HG02973 (cell line): ENCODE data around the gene DDX10.
"Not testable (repeated sequence)": the region's sequence is repeated elsewhere in the genome, so short reads cannot be mapped to it uniquely, and the experiment has no call there.

ENCODE experiments used
- ATAC-seq: cut with Tn5 transposase; IDR thresholded peaks from one replicate; pipeline ENCODE4 v1.9.1; 2021; ENCODE audit warnings: moderate library complexity; ENCODE audit not compliant: unreplicated experiment

The DDX10 gene

DNA sequence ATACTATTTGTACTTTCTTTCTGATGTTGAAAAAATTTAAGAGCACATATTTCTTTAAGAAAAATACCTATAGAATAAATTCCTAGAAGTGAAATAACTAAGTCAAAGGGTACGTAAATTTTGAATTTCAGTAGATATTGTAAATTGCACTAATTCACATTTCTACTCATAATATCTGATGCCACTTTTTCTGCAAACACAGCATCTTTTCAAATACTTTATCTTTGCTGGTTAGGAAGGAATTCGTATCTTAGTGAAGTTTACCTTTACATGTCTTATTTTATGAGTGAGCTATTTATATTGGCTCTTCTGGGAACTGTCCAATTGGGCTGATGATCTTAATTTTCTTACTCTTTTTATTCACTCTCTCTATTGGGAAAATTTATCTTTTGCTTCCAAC lies 148.2 kb downstream of the DDX10 start:
- ATAC-seq: no peak

DNA sequence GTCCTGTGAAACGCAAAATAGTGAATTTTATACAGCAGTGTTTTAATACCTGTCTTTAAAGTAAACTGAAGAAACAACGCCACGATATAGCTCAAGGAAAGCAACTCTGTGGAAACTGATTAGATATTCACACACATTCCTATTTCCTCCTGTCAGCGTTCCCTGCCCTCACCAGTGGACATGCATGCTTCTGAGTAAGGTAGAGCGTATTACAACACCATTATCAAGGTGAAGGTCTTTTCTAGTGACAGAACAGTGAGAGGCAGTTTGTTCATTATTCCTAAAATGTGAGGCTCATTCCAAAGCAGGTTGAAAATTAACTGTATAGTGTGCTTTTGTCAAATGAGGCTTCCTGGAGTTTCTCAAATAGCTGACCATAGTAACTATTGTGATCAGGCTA lies 153.1 kb downstream of the DDX10 start:
- ATAC-seq: no peak

DNA sequence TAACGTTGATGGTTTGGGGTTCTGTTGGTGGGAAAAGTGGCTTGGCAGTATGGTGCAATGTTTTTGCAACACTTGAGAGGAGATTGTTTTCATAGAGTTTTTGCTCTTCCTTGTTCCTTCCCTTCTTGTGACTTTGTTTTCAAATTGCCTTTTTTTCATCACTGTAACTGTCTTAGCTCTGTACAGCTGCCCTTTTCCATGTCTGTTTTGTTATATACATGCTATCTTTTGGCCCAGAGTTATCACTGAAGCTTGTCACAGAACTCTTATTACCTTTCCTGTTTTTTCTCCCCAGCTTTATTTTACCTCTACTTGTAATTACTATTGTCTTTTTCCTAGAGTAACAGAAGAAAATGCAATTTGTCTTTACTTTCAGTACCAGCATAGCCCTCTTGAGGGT lies 154.1 kb downstream of the DDX10 start:
- no peak for ATAC-seq

DNA sequence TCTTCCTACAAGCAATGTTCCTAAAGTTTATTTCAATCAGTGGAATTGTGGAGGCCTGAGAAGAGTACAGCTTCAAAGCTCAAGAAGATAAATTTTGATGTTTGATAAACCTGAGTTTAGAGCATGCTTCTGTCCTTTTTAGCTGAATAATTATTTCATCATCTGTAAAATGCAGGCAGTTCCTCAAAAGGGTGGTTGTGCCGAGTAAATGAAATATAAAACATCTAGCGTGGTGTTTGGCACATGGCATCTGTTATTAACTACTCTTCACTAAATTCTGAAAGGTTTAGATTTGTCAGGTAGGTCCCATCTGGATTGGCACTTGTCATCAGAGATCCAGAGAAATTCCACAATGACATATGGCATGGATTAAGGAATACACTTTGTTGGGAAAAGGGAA lies 155.1 kb downstream of the DDX10 start:
- no peak for ATAC-seq

DNA sequence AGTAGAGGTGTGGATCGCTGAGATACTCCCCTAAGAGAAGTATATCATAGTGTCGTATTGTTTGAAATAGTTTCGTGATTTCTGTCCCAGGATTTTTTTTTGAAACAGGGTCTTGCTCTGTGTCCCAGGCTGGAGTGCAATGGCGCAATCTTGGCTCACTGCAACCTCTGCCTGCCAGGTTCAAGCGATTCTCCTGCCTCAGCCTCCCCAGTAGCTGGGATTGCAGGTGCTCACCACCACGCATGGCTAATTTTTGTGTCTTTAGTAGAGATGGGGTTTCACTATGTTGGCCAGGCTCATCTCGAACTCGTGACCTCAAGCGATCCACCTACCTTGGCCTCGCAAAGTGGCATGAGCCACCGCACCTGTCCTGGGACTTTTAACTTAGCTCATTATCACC lies 159.1 kb downstream of the DDX10 start:
- not testable (repeated sequence) for ATAC-seq

DNA sequence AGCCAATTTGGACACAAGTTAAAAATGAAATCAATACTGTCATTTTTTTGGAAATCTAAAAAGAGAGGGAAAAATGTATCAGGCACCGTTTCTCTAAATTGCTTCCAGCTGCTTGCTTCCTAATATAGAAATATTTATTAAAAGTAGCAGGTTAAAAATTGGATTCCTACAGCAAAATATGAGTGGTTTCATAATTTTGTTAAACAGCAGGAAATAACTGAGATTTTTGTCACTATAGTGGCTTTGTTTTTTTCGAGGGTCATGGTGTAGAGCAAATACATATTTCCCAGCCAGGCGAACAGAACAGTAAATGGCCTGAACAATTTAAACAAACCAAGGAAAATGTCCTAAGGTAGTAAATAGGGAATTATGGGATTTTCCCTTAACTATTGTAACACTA lies 159.7 kb downstream of the DDX10 start:
- ATAC-seq: no peak

DNA sequence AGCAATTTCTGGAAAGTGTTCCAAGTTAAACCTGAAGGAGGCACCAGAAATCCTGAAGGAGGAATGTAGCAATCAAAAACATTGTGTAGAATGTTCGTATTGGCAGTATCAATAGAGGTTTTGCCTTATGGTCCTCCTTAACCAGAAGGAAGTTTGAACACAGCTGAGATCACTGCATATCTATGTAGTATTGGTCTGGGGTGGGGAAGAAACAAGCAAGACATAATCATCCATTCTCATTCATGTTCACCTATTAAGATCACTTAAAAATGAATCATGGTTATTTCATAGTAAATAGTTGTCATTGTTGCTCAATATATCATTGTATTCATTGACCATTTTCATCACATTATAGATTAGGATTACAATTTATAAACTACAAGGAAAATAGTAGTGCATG lies 160.5 kb downstream of the DDX10 start:
- ATAC-seq: no peak

DNA sequence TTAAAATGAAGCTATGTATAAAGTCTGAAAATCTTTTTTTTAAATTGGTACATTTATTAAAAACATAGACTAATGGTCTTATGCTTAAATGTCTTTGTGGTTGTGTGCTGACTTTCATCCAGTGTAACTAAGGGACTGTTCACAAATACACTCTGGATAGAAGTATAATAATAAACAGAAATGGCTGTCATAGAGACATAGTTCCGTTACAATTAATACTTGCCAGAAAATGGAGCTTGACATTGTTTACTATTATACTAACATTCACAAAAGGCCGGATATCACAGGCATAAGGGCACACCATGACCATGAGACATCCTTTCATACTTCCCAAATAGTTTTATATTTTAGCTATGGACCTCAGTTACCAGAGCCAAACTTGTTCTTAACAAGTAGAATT lies 161.3 kb downstream of the DDX10 start:
- ATAC-seq: no peak

DNA sequence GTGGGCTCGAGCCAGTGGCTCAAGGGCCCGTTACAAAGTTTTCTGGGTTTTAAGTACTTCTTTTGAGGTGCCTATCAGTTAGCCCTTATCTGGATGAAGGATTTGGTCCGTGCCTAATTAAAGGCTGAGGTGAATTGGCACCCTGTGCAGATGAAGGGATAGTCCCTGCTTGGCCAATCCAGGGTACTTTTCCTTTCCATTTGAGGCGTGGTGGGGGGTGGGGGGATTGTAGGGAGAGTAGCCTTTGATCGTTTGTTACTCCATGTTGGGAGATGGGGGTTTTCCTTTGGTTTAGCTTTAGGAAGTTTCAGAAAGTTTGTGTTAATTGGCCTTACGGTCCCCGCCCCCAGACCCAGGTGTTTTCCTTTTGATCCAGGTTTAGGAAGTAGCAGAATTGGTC lies 170.8 kb downstream of the DDX10 start:
- no peak for ATAC-seq

DNA sequence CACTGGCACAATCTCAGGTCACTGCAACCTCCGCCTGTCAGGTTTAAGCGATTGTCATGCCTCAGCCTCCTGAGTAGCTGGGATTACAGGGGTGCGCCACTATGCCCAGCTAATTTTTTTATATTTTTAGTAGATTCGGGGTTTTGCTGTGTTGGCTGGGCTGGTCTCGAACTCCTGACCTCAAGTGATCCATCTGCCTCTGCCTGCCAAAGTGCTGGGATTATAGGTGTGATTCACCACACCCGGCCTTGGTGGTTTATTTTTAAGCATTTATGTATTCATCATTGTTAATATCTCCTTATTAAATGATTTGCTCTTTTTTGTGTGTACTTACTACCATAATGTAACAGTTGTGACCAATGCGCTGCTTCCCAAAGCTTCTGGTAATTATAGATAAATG lies 171.7 kb downstream of the DDX10 start:
- ATAC-seq: no peak

DNA sequence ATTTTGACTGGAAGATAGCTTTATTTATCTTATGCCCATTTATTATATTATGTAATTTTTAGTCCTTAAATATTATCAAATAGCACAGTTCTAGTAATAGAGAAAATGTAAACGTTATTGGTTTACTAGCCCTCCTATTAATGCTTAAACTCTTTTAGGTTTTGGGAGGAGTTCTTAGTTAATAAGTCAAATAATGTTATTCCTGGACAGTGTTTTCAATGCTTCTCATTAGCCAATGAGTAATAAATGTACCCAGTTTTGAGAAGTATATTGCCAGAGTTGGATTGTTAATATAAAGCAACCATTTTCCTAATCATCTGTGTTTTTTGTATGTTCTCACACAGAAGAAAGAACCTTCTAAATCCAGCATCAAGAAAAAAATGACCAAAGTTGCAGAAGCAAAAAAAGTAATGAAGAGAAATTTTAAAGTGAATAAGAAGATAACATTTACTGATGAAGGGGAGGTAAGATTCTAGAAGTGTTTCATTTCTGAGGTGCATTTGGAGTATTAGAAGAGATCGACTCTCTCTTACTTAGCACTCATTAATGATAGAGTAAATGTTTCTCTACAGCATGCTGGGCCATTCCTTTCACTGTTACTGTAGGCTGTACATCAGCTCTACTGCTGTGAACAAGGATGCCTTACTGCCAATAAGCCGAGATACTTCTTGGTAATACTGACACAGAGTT lies 173.4 kb downstream of the DDX10 start:
- ATAC-seq: no peak

DNA sequence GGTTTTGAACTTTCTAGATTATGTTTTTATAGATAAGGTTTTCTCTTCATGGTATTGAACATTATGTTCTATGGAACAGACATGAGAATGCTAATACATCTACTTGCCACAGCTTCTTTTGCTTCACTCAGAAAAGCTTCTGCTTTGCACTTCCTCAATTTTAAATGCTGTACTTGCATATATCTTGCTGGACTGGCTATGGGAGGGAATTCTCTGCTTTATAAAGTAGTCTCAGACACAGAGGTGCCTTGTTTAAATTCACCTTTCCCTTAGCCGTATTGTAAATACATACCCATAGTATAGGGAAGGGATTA lies 173.9 kb downstream of the DDX10 start:
- no peak for ATAC-seq

DNA sequence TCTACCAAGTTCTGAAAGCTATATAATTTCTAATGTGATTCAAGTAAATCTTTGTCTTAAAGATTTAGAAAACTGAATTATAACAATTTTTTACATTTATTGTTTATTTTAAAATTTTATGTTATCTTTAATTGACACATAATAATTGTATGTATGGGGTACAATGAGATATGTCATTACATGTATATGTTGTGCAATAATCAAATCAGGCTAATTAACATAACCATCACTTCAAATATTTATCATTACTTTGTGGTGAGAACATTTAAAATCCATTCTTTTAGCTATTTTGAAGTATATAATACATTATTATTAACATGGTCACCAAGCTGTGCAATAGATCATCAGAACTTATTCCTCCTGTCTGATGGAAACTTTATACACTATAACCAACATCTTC lies 181.1 kb downstream of the DDX10 start:
- no peak for ATAC-seq

DNA sequence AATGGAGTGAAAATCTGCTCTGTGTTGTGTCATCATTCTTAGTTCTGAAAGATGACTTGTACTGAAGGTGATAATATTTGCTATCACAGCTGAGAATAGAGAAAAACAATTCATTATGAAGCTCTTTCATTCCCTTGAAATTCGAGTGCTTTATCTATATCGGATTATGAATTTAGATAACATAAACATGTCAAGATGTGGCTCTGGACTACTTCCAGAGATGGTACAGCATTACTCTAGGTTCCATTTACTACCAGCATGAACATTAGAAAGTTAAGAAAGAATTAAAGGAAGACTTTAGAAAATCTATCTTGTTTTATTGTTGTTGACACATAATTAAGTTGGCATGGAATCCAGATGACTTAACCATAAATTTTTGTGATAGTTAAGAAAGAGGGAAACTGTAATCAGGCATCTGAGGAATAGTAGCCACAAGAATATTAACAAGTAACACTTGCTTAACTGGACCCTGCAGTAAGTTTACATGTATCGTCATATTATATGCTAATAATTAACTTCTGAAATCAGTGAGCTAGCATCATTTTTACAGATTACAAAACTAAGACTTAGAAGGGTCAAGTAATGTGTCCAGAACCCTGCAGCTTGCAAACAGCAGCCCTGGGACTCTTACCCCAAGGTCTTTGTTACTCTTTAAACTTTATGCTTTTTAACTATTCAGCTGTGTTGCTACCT lies 182.6 kb downstream of the DDX10 start:
- no peak for ATAC-seq

DNA sequence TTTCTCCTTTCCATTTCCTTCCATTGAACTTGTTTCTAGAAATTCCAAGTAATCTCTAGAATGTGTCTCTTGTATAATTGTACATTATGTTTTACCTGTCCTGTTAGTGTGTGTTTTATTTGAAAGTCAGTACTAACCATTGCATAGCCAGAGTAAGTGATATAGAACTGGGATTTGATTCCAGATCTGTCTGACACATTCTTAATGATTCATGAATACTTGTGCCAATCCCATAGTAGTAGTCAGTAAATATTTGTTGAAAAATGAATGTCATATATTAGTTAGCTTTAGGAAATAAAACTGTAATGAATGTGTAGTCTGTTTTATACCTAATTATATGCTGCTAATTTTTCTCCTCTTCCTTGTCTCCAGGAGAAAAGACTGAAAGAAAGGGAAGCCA lies 186.9 kb downstream of the DDX10 start:
- ATAC-seq: no peak

DNA sequence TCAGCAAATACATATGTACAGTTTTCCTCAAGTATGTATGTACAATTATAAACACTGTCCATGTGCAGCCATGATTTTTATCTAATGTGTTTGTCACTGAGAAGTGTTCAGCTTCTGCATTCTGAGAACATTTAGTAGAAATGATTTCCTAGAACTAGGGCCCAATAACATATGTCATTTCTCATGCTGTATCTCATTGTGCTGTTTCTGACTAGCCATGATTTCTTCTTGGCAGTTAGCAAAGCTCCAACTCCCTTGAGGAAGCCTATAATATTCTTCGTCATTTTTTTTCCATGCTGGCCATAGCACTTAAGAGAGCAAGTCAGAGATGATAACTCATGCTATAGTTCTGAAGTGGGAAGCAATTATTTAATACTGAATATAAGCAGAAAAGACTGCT lies 187.8 kb downstream of the DDX10 start:
- ATAC-seq: no peak

DNA sequence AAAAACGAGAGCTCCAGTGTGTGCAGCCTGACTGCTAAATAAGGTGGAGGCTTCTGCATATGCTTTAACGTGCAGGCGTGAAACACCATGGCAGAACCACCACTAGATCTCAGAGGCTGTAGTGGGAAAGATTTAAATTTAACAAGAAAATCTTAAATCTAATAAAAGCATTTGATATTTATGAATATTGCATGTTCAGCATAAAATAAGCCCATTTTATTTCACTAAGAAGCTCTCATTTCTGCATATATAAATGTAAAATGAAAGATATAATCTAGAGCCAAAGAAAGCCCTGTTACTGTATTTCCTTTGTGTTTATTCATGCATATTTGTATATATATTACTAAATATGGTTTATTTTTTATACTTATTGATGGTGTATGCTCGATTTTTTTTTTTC lies 188.3 kb downstream of the DDX10 start:
- no peak for ATAC-seq

DNA sequence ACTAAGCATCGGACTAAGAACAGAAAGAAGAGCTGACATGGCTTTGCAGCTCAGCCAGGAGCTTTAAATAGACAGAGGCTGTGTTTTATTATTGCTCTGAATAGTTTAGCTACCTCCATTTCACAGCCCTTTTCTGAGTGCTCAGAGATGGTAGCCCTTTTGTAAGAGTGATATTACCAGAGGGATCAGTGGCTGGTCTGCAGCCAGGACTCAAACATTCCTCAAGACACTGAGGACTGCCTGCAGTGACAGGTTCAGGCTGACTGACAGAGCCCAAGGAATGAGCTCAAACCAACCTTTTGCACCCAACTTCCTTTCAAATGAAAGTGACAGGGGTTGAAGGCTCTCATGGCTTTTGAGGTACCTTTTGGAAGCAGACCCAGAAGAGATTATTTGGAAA lies 189.0 kb downstream of the DDX10 start:
- peak; percentile 29 for ATAC-seq

DNA sequence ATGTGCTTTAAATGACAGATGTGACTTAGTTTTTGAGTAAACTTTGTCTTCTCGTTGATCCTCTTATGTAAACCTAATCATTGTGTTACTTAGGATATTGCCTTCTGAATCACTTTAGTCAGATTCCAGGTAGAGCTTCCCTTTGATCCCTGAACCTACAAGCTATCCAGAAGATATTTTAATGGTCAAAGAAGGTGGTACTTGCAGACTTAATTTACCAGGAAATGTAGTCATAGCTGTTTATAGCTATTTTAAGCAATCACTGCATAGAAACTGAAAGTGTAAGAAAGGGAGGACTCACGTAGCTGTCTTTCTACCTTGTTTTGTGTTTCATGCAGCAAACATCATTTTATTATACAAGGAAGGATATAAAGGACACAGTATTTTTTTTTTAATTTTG lies 189.5 kb downstream of the DDX10 start:
- ATAC-seq: peak; percentile 96

DNA sequence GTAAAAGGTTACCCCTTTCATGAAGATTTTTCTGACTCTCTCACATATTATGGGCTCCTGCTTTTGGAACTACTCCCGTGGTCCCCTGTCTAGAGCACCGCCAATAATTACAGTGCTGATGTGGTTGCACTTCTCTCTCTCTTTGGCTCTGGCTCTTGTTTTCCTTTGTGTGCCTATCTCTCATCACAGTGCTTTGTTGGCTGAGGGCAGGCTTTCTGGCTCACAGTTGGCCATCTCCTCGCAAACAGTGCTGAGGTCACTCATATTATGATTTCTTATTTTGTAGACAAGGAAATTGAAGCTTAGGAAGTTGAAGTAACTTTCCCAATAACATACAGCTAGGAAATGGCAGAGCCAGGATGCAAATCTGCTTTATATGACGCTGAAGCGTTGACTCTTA lies 192.5 kb downstream of the DDX10 start:
- no peak for ATAC-seq

DNA sequence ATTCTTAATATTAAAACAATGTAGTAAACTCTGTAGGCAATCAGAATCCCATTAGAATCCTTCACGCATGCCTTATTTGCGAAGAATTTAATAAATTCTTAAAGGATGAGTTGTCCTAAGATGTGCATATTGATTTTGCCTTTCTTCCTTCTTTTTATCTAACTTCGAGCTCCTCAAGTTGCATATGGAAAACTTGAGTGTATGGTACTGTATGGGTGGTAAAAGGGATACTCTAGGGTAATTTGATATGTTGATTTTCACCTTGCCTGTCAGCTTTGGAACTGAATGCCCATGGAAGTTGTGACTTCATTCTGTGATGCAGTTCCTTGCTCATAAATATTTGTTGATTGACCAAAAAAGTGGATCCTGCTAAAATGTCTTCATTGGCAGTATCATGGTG lies 193.8 kb downstream of the DDX10 start:
- no peak for ATAC-seq

DNA sequence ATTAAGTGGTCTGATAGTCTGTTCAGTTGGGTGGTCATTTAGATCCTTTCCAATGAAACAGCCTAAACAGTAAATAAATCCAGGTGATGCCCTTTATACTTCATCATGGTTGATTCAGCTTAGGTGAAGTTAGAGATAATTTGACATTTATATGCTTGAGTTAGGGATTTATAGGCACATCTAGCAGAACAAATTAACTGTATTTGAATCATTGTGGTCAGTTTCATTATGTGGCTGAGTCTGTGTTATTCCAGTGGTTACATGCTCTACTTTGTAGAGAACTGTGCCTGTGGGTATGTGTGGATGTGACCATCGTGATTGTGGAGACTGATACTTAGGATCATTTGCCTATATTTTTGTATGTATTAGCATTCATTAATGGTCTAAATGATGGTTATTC lies 194.6 kb downstream of the DDX10 start:
- no peak for ATAC-seq

DNA sequence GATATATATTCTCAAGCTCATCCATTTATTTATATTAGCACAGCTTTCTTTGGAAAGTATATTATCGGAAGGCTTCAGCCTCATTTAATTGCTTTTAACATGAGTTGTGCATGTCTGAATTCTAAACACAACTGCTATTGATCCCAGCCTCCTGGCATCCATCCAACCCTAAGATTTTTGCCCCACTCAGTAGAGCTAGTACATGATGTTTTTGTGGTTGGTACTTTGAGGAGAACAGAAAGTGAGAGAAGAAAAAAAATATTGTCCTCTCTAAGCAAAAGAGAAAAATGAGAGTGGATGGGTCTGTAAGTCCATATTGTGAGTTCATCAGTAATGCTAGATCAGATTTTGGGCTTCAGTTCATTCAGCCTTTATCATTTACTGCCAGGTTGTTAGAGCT lies 198.7 kb downstream of the DDX10 start:
- ATAC-seq: no peak
